VCaP (cell line): ENCODE measurements around the gene ST6GALNAC4.

Source experiments
- H3K27ac ChIP-seq: fragments of 450-650 bp; 2 replicates; pipeline ENCODE4 v1.5.1; 2017
- TF ChIP-seq, protein P1 (sequence below): fragments of 450-650 bp; conservative IDR thresholded peaks from 2 replicates; pipeline ENCODE4 v1.5.1; 2017; ENCODE audit warnings: mild to moderate bottlenecking, moderate library complexity

The ST6GALNAC4 gene

DNA sequence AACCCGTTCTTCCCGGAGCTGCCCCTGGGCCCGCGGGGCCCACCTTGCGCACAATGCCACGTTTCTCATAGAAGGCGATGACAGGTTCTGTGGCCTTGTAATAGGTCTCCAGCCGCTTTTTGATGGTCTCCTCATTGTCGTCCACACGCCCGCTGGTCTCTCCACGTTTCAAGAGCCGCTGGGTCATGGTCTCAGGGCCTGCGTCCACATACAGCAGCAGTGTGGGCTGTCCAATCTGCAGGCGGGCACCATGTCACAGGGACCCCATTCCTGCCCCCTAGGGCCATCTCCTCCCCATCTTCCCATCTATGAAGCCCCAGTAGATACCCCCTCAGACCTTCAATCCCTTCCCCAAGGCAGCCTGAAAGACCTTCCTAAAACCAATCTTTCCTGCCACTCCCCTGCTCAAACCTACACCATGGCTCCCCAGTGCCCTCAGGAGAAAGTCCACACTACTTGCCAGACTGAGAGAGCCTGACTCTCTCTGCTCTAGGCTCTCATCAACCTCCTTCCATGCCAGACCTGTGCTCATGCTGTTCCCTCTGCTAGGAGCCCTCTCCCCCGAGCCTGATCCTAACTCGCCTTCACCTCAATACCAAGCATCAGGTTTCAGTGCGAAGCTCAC, 48.5 kb downstream of the ST6GALNAC4 start:
- no peak overlapping the region for H3K27ac ChIP-seq
- TF ChIP-seq, protein P1, sequence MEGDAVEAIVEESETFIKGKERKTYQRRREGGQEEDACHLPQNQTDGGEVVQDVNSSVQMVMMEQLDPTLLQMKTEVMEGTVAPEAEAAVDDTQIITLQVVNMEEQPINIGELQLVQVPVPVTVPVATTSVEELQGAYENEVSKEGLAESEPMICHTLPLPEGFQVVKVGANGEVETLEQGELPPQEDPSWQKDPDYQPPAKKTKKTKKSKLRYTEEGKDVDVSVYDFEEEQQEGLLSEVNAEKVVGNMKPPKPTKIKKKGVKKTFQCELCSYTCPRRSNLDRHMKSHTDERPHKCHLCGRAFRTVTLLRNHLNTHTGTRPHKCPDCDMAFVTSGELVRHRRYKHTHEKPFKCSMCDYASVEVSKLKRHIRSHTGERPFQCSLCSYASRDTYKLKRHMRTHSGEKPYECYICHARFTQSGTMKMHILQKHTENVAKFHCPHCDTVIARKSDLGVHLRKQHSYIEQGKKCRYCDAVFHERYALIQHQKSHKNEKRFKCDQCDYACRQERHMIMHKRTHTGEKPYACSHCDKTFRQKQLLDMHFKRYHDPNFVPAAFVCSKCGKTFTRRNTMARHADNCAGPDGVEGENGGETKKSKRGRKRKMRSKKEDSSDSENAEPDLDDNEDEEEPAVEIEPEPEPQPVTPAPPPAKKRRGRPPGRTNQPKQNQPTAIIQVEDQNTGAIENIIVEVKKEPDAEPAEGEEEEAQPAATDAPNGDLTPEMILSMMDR, result no peak

DNA sequence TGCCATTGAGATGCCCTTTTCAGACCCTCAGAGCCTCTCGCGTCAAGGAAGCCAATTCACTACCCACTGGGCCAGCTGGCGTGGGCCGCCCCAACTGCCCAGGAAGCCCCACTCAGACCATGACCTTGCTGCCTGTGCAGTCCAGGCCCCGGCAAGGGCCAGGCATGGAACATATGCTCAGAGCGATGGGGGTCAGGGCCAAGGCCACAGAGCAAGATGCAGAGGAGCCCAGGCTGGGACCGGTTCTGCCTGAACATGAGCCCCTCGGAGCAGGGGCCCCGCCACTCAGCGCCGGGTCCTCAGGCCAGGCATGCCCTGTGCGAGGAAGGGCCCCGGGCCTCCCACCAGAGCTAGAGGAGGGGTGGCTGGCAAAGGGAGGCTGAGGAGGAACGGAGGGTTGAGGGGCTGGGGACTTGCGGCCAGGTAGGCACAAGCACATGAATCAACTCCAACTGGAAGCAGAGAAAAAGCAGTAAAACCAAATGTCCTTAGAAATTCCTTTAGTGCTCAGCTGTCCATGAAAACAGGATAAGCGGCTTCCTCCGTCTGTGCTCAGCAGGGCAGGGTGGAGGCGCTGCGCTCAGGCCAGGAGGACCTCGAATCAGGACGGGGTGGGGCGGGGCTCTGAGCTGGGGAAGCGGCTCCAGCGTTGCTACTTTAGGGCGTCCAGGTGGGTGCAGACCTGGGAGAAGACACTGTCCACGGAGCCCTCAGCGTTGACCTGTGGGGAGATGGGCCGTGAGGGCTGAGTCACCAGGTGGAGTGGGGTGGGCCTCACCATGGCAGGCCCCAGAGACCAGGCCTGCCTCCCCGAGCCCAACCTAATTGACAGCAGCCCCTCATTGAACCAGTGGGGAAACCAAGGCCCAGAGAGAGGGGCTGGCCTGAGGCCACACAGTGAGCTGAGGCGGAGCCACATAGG, 49.2 kb downstream of the ST6GALNAC4 start:
- H3K27ac ChIP-seq, result no peak overlapping the region
- TF ChIP-seq, protein P1, result no peak

DNA sequence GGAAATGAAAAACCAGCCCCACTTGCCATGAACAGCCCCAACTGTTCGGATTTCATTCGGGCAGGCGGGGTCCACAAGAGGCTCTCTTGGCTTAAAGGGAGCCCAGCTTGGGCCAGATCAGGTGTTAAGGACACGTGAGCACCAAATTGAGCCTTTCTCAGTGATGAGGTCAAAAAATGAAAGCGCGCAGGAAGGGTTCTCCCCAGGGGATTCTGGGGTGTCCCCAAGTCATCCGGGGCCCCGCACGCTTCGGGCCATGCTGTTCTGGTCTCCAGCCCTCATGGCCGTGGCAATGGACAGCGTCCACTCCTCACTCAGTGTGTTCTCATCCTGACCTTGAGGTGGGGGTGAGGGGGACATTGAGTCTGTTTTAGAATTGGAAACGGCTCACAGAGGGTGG, 50.3 kb downstream of the ST6GALNAC4 start:
- TF ChIP-seq, protein P1, result no peak
- H3K27ac ChIP-seq, result no peak overlapping the region

DNA sequence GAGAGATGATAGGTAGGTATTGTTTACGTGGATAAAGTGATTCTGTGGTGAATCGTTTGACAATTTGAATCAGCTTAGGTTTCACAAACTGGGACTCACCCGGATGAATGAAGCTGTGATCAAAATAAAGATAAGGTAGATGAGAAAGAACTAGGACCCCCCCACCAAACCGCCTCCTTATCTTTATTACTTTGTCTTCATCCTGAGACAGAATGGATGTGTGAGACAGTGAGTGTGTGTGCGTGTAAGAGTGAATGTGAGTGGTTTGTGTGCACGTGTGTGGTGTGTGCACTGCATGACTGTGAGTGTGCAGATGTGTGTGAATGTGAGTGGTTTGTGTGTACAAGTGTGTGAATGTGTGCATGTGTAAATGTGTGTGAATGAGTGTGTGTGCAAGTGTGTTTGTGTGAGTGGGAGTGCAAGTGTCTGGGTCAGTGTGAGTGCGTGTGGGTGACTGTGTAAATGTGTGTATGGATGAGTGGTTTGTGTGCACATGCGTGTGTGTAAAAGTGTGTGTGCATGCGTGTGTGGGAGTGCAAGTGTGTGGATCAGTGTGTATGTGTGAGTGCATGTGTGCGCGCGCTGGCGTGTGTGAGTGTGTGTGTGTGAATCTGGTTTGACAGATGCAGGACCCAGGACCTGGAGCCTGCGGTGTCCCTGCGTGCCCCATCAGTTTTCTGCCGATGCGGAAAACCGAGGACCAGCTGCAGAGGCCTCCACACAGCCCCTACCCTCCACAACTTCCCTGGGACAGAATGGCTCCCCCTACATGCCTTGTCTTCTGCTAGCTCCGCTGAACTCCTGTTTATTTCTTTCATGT, 51.0 kb downstream of the ST6GALNAC4 start:
- TF ChIP-seq, protein P1, result no peak
- peak overlapping the region; percentile 21; the same call in 1 of the 2 replicates for H3K27ac ChIP-seq

DNA sequence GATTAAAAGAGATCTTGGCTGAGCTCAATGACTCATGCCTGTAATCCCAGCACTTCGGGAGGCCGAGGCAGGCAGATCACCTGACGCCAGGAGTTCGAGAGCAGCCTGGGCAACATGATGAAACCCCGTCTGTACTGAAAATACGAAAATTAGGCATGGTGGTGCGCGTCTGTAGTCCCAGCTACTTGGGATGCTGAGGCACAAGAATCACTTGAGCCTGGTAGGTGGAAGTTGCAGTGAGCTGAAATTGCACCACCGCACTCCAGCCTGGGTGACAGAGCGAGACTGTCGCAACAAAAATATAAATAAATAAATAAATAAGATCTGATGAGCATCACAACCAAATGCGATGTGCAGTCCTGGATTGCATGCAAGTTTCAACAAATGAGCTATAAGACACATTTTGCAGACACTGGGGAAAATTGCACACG, 53.6 kb downstream of the ST6GALNAC4 start:
- H3K27ac ChIP-seq, result no peak overlapping the region
- TF ChIP-seq, protein P1, result no peak

DNA sequence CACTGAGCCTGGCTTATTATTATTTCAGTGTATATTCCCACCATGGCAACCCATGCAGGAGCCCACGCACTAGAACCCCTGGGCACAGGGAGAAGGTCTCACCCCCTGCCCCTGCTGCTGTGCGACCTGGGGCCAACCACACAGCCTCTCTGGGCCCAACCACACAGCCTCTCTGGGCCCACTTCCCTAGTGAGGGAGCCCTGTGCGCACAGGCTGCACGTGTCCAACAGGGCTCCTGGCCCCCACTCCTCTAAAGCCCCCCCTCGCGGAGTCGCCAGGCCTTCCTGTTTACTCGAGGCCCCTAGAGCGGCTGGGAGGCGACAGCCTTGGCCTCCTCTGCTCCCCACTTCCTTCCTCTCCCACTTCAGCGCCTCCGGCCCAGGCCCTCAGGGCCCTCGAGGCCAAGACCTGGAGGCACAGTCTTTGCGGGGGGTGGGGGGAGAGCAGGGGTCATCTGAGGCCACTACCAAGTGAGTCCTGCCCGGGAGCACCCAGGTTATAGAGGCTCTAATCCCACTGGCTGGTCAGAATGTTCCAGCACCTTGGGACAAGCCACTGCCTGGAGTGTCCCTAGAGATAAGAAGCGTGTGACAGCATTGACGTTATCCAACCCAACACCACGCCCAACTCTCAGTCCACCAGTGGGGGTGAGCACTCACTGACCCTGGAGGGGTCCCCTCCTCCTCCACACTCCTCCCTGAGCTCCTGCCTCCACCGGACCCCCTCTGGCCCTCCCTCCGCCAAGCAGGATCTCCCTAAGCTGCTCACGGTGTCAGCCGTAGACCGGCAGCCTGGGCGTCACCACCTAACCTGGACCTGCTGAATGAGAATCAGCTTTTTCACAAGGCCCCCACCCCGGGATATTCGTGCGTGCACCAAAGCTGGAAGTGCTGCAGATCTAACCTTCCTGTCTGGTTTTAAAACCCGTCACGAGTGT, 54.5 kb downstream of the ST6GALNAC4 start:
- TF ChIP-seq, protein P1, result no peak
- no peak overlapping the region for H3K27ac ChIP-seq
